Hepatocyte (in vitro differentiated cells): Measurements from ENCODE around the gene ADGRL3. TPM values are rescaled to one million over a fixed set of nuclear protein-coding genes. Genes with fewer than 3 reads are reported as not detected.

ENCODE experiments used
- DNase-seq: peaks from one replicate; pipeline ENCODE4 v3.0.0-alpha.2; 2016; ENCODE audit warnings: low spot score
- H2AFZ ChIP-seq: fragments of 200-600 bp; sonication (generic); 2 replicates; pipeline ENCODE4 v1.6.0; 2016; ENCODE audit warnings: antibody characterized with exemption, mild to moderate bottlenecking
- H3K27ac ChIP-seq: fragments of 200-600 bp; sonication (generic); 2 replicates; pipeline ENCODE4 v1.5.1; 2016; ENCODE audit warnings: mild to moderate bottlenecking
- H3K27me3 ChIP-seq: fragments of 200-600 bp; sonication (generic); 2 replicates; pipeline ENCODE4 v1.6.1; 2016
- H3K36me3 ChIP-seq: fragments of 200-600 bp; sonication (generic); replicated peaks from 2 replicates; pipeline ENCODE4 v1.5.1; 2016; ENCODE audit warnings: low read depth; ENCODE audit not compliant: insufficient read depth
- H3K4me1 ChIP-seq: fragments of 200-600 bp; sonication (generic); 2 replicates; pipeline ENCODE4 v1.5.1; 2016; ENCODE audit warnings: mild to moderate bottlenecking, moderate library complexity; ENCODE audit not compliant: insufficient read depth
- H3K4me2 ChIP-seq: fragments of 200-600 bp; sonication (generic); 2 replicates; pipeline ENCODE4 v1.6.0; 2016
- H3K4me3 ChIP-seq: fragments of 200-600 bp; sonication (generic); 2 replicates; pipeline ENCODE4 v1.5.1; 2016; ENCODE audit warnings: mild to moderate bottlenecking
- H3K79me2 ChIP-seq: fragments of 200-600 bp; sonication (generic); 2 replicates; pipeline ENCODE4 v1.6.0; 2017; ENCODE audit warnings: mild to moderate bottlenecking
- H3K9me2 ChIP-seq: fragments of 200-600 bp; sonication (generic); replicated peaks from 2 replicates; pipeline ENCODE4 v1.6.0; 2017; ENCODE audit warnings: mild to moderate bottlenecking; ENCODE audit not compliant: insufficient read depth
- H3K9me3 ChIP-seq: fragments of 200-600 bp; sonication (generic); 2 replicates; pipeline ENCODE4 v1.5.1; 2016; ENCODE audit warnings: low read depth, mild to moderate bottlenecking
- H4K20me1 ChIP-seq: fragments of 200-600 bp; sonication (generic); 2 replicates; pipeline ENCODE4 v1.6.0; 2016; ENCODE audit warnings: mild to moderate bottlenecking; ENCODE audit not compliant: insufficient read depth, poor library complexity, severe bottlenecking
- CTCF ChIP-seq: fragments of 200-600 bp; sonication (generic); IDR thresholded peaks from 2 replicates; pipeline ENCODE4 v1.5.1; 2016; ENCODE audit warnings: antibody characterized with exemption, mild to moderate bottlenecking; ENCODE audit not compliant: poor library complexity
- EZH2 ChIP-seq: fragments of 200-600 bp; sonication (generic); IDR thresholded peaks from 2 replicates; pipeline ENCODE4 v1.6.1; 2016; ENCODE audit warnings: antibody characterized with exemption, mild to moderate bottlenecking, borderline replicate concordance
- EZH2phosphoT487 ChIP-seq: fragments of 200-600 bp; sonication (generic); IDR thresholded peaks from one replicate; pipeline ENCODE4 v1.6.1; 2018; ENCODE audit warnings: antibody characterized with exemption, mild to moderate bottlenecking, low read depth, moderate library complexity; ENCODE audit not compliant: unreplicated experiment, severe bottlenecking
- WGBS: methylation state at CpG from one replicate; pipeline ENCODE4 v1.1.6; 2016; ENCODE audit warnings: low lambda C conversion rate; ENCODE audit errors: missing lambda C conversion rate; 5-methylcytosine and 5-hydroxymethylcytosine counted together
- polyA plus RNA-seq: library from polyadenylated mRNA; unstranded; fragments of >200 nt; fragmentation: Nextera tagmentation; extraction: Ambion mirVana; gene quantifications from 2 replicates; pipeline ENCODE4 v1.2.1, GENCODE V29; 2016
- total RNA-seq: library from RNA; depleted of rRNA; stranded (reverse); fragments of >200 nt; gene quantifications from 2 replicates; pipeline ENCODE4 v1.2.3, GENCODE V29; 2014

Gene ADGRL3
- total and polyA plus RNA-seq, 2 experiments from 2014 or later, result 4.4 to 21.2 TPM

- Histone ChIP-seq H3K4me2 (peak overlapping the region; percentile 26), H3K27me3 (no peaks in the 10 kb centered on the region), H3K4me1 (no peaks in the 10 kb centered on the region), H3K9me2 (no peaks in the 10 kb centered on the region), H3K9me3 (no peaks in the 10 kb centered on the region), H3K27ac (no peak overlapping the region), H3K79me2 (no peaks in the 10 kb centered on the region), H3K36me3 (no peaks in the 10 kb centered on the region), H4K20me1 (no peaks in the 10 kb centered on the region), H2AFZ (no peak overlapping the region), H3K4me3 (no peak overlapping the region)
- TF ChIP-seq EZH2, result no peak
- TF ChIP-seq EZH2phosphoT487, result no peak
- TF ChIP-seq CTCF, result no peak
- DNase-seq, result no peak
- 46% methylated on average over 4 of the region's 4 CpGs for WGBS
Measured at GRCh38 chr4:61740886-61741285, 540.8 kb downstream of the ADGRL3 start.

GRCh38 chr4:61741327-61742096 lies 541.4 kb downstream of the ADGRL3 start:
- Histone ChIP-seq H3K9me2 (no peaks in the 10 kb centered on the region), H3K4me1 (no peaks in the 10 kb centered on the region), H3K79me2 (no peaks in the 10 kb centered on the region), H3K4me2 (peak overlapping the region; percentile 26), H2AFZ (no peak overlapping the region), H3K27ac (no peak overlapping the region), H3K4me3 (no peak overlapping the region), H4K20me1 (no peaks in the 10 kb centered on the region), H3K9me3 (no peaks in the 10 kb centered on the region), H3K27me3 (no peaks in the 10 kb centered on the region), H3K36me3 (no peaks in the 10 kb centered on the region)
- peak; percentile 23 for DNase-seq
- TF ChIP-seq EZH2phosphoT487 (no peak), EZH2 (no peak), CTCF (peak; percentile 50)
- 74% methylated on average over 4 of the region's 4 CpGs for WGBS

- Histone ChIP-seq H4K20me1 (no peaks in the 10 kb centered on the region), H3K4me2 (no peak overlapping the region), H3K27me3 (no peaks in the 10 kb centered on the region), H3K27ac (no peak overlapping the region), H3K79me2 (no peaks in the 10 kb centered on the region), H3K4me3 (no peak overlapping the region), H3K9me2 (no peaks in the 10 kb centered on the region), H3K36me3 (no peaks in the 10 kb centered on the region), H3K4me1 (no peaks in the 10 kb centered on the region), H3K9me3 (no peaks in the 10 kb centered on the region), H2AFZ (no peak overlapping the region)
- no peak for DNase-seq
- TF ChIP-seq EZH2phosphoT487 (no peak), CTCF (no peak), EZH2 (no peak)
- WGBS, result 91% methylated on average over 5 of the region's 5 CpGs
Measured at GRCh38 chr4:61750810-61751209, 550.7 kb downstream of the ADGRL3 start.
